HTERT RPE-1 (cell line): Measurements from ENCODE around the gene NTN1.

ENCODE experiments used
- in situ Hi-C: fragments of 300-500 bp; cut with MboI; formaldehyde crosslinking; loops from 4 replicates; pipeline ENCODE4 v1.14.3; 2020; ENCODE audit warnings: low sequenced_read_pairs

NTN1 gene

GRCh38 chr17:9004961-9005285 lies 16.4 kb upstream of the NTN1 start:
- in situ Hi-C loops: no loop called here

GRCh38 chr17:9006175-9006767 lies 15.0 kb upstream of the NTN1 start:
- in situ Hi-C loops: no loop called here

GRCh38 chr17:9007052-9007714 lies 14.1 kb upstream of the NTN1 start:
- in situ Hi-C loops: no loop called here

- in situ Hi-C loops: no loop called here
These were observed 12.2 kb upstream of the NTN1 start for GRCh38 chr17:9009096-9009495.

GRCh38 chr17:9009737-9010136 lies 11.6 kb upstream of the NTN1 start:
- in situ Hi-C loops: no loop called here

- in situ Hi-C loops: no loop called here
These were observed 10.3 kb upstream of the NTN1 start for GRCh38 chr17:9011001-9011400.

GRCh38 chr17:9016941-9017552 lies 4.3 kb upstream of the NTN1 start:
- in situ Hi-C loops: no loop called here

- in situ Hi-C loops: no loop called here
These were observed 2.6 kb upstream of the NTN1 start for GRCh38 chr17:9018726-9019125.

- in situ Hi-C loops: no loop called here
These were observed 1.1 kb upstream of the NTN1 start for GRCh38 chr17:9020096-9020823.

GRCh38 chr17:9020824-9021157 lies 519 bp upstream of the NTN1 start:
- in situ Hi-C loops: no loop called here

GRCh38 chr17:9021992-9022572 lies 772 bp downstream of the NTN1 start:
- in situ Hi-C loops: no loop called here

GRCh38 chr17:9022573-9023391 lies 1.5 kb downstream of the NTN1 start:
- in situ Hi-C loops: no loop called here

- in situ Hi-C loops: no loop called here
These were observed 2.3 kb downstream of the NTN1 start for GRCh38 chr17:9023392-9024218.

GRCh38 chr17:9024497-9024896 lies 3.2 kb downstream of the NTN1 start:
- in situ Hi-C loops: no loop called here

- in situ Hi-C loops: no loop called here
These were observed 5.4 kb downstream of the NTN1 start for GRCh38 chr17:9026741-9027140.

- in situ Hi-C loops: no loop called here
These were observed 7.1 kb downstream of the NTN1 start for GRCh38 chr17:9028202-9028987.

GRCh38 chr17:9028988-9029570 lies 7.8 kb downstream of the NTN1 start:
- in situ Hi-C loops: no loop called here

GRCh38 chr17:9032151-9032550 lies 10.8 kb downstream of the NTN1 start:
- in situ Hi-C loops: no loop called here

GRCh38 chr17:9032583-9032982 lies 11.3 kb downstream of the NTN1 start:
- in situ Hi-C loops: no loop called here
